Activated naive CD4-positive, alpha-beta T cell treated with Interleukin-2 at 50 U/mL for 16 hours (primary cell): Measurements from ENCODE around the gene CPB1.

Source experiments
- DNase-seq: peaks from one replicate; pipeline ENCODE4 v3.0.0-alpha.2; 2020

CPB1 gene

DNA sequence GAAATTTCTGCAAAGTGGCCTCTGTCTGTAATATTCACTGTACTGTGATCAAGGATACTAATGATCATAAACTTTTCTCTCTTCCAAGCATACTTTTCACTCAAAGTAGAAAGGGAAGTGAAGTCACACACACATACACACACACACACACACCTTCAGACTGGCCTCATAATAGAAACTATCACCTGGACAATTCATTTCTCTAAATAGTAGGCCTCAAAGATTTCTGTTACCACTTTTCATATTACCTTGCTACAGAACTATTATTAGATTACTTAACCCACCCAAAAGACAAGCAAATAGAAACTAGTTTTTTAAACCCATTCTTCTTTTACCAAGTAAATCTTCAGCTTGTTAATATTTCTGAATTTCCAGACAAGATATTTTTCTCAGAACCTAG, 12.2 kb downstream of the CPB1 start:
- no peak for DNase-seq

DNA sequence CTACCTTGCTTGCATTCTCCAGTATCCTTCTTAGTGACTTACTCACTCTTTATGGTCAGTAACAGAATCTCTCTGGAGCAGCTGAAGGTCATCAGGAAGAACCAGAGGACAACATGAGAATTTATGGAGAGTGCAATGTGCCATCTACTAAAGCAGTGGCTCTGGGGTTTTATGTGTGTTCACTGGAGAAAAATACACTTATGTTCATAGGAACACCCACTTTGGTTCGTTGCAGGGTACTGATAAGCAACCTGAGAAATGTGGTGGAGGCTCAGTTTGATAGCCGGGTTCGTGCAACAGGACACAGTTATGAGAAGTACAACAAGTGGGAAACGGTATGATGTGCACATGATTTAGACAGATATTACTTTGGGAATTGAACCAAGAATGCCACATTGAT, 12.8 kb downstream of the CPB1 start:
- DNase-seq: no peak

DNA sequence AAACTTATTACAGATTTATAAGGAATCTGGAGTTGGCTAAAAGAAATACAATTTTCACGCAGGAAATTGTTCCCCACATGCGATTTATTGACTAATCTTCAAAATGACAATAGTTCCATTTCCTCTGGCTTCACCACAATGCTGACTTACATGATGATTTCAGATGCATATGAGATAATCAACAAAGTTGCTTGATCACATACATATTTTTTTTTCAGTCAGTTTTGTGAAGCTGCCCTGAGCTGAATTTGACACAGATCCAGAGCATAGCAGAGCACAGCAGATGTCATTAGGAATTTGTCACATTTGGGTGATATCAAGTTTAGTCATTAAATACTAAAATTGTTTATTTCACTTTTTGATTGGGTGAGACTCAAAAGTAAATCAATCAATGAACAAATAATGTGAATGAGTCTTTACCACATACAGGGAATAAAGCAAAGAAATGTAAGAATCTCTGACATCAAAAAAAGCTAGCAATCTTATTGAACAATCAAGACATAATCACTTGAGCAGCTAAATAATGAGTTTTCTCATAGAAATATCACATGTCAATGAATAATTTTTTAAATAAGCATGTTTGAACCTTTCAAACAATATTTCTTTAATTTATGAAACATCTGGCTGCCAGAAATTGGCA, 18.3 kb downstream of the CPB1 start:
- DNase-seq: no peak

DNA sequence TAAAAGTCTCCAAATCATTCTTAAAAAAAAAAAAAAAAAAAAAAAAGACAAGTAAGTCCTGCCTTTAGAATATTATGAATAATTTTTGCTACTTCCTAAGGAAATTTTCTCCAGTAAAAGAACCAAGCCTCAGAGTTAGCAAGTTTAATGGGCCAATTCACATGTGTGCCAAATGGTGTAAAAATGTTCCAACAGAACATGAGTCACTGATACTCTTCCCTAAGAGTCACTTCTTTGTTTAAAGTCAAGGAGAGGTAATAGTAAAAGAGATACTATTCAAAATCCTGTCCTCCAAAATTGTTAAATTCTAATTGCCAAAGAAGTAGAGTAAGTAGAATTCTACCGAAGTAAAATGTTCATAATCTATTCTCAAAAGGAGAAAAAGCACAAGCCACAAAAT, 19.7 kb downstream of the CPB1 start:
- DNase-seq: no peak

DNA sequence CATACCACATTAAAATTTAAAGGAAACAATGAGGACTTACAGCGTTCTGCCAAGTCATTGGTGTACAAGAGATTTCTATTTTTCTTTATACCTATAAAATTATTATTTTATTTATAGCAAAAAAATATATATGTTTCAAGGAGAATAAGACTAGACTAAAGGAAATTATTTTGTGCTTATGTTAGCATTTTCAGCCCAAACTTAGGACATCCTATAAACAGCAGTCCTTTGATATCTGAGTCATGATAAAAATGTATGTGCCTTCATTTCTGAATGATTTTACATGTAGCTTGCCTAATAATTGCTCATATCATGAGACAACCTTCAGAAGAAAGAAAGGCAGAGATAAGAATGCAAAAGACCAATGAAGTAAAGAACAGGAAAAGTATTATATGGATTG, 20.8 kb downstream of the CPB1 start:
- no peak for DNase-seq

DNA sequence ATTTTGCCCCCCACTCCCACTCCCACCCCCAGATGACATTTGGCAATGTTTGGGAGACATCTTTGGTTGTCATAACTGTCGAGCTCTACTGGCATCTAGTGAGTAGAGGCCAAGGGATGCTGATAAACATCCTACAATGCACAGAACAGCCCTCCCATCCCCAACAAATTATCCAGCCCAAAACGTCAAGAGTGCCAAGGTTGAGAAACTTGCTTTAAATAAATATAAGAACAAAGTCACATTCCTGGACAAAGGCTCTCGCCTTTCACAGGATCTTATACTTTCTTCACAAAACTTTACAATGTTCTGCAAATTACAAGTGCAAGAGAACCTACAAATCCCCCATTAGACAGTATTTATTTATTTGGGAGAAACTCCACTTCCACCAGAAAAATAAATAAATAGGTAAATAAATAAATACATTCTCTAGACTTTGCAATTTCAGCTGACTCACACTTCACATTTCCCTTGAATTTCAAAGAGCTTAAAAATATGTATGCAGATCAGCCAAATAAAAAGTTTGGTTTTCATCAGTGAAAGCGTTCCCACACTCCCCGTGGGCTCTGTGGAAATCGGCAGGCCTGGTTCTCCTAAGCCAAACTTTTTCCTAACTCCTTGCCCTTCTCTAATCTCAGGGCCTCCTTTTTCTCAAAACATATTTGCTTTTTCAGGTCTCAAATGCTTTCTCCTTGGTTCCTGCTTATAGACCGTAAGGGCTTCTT, 24.8 kb downstream of the CPB1 start:
- DNase-seq: no peak

DNA sequence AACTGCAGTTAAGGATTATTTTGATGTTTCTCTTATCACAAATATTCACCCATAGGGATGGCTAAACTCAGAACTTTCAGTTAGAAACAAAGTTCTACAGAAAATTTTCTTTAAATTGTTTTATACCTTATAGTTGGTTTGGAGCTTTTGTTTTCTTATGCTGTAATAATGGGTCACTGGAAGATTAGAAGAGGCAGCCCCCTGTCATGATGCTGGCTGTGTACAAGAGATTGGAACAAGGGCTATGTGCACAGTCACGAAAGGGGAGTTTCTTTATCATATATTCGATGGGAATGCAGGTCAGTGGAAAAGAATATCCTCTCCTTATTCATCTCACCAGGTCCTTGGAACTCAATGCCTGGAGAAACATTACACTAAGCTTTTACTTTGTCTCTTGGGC, 25.5 kb downstream of the CPB1 start:
- DNase-seq: no peak

DNA sequence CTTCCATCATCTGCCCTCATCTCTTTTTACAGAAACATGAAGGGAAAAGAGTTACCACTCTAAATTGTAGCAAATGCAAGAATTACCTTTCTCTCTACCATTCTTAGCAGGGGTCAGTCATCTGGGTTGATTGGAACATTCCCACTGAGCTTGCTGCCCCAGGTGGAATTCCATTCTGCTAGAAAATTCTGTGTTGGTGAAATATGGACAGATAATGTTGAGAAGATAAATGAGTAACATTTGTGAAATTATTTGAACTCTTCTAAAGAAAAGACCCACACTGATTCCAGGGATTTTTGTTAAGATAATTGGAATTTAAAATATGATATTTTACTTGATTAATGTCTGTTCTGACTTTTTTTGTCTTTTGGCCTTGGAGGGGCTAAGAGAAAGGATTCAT, 26.4 kb downstream of the CPB1 start:
- no peak for DNase-seq

DNA sequence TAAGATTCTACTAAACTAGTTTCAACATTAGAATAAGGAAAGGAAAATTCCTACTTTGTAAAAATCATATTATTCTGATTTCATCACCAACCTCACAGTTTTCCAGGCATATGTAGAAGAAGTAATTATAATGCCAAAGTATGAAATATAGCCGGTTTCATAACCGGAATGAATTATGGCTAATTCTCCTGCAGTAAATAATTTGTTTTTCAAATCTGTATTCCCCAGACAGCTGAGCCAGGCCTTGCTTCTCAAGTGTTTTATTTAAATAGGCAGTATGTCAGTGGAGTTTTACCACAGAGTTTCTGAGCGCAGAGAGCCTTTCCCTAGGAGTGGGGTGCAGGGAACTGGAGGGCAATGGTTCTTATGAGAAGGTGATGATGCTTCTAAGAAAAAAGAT, 28.8 kb downstream of the CPB1 start:
- no peak for DNase-seq

DNA sequence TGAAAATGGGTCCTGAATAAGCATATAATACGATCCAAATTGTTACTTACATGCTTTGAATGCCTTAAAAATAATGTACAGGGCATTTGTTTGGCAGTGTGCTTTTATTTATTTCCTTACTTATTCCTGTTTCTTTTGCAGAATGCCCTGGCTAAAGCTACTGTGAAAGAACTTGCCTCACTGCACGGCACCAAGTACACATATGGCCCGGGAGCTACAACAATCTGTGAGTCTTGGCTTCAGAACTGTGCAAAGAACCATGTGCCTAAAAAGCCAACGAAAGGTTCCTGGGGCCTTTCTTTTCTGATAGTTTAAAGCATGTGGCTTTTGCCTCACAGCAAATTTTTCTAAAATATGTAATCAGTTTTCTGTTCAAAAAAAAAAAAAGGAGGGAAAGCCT, 29.7 kb downstream of the CPB1 start:
- no peak for DNase-seq

DNA sequence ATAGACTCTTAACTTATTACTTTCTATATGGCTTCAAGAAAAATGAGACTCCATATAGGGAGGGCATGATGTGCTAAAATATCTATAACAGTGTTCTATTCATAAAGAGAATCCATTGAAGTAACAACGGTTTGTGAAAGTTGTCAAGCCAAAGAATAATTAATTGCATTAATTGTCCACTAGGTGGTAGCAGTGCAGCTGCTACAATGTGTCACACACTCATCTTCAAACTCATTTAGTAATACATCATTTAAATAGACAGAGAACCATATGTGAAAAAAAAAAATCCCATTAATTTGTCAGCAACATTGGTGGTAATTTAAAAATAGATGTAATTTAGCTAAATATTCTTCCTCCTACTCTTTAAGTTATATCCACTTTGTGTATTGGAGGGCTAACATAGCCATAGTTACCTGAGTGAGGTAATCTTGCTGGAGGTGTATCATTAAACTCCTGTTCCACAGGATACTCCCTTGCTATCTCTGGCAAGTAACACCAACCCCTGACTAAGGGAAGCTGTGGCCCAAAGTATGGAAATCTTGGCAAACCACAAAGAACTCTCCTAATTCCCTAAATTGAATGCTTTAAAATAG, 33.8 kb downstream of the CPB1 start:
- DNase-seq: no peak

DNA sequence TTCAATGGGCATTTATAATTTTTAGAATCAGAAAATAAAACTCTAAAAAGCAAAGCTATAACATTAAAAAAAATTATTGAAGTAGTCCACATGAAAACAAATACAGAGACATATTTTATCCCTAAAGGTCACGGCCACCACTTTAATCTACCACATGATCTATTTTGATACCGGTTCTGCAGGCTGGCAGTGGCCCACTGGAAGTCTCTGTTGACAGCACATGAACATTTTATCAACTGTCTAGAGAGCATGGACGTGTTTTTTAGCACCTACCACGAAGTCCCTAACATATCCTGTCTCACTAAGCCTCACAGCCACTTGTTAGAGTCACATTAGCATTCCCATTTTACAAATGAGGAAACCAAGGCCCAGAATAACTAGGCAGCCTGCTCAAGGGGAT, 35.7 kb downstream of the CPB1 start:
- DNase-seq: no peak

DNA sequence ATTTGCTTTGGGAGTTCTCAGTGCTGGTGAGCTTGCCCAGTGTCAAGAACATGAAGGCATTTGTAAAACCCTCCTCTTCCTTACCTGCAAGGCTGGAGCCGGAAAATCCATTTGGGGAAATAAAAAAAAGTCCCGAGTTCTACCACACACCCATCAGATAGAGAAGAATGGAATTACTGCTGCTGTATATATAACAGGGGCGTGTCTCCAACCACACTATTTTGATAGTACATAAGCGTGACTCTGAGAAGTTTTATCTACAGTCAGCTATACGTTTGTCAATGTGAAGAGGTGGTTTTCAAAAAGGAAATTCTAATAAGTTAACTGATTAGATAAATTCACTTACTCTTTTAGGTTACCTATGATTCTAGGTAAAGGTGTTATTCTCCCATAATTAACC, 36.2 kb downstream of the CPB1 start:
- DNase-seq: no peak

DNA sequence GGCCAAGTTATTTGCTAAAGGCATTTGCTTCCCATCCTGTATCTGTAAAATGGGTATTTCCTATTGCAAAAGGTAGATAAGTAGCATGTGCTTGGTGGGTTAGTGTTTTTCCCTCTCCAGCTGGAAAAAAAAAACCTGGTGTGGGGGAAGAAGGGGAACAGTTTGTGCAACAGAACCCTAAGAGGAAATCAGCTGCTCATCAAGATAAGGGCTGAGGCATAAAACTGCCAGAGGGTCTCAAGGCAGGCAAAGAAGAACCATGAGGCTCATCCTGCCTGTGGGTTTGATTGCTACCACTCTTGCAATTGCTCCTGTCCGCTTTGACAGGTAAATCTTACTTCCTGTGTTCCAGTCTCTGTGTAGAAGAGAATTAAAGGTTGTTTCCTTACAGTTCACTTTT, 37.4 kb downstream of the CPB1 start, which contains the start of gene CPA3:
CPA3 (plus strand) TSS at position 248 of the 400 bp plus-strand sequence; CDS start at position 260, 12 bp downstream.
- DNase-seq: no peak

DNA sequence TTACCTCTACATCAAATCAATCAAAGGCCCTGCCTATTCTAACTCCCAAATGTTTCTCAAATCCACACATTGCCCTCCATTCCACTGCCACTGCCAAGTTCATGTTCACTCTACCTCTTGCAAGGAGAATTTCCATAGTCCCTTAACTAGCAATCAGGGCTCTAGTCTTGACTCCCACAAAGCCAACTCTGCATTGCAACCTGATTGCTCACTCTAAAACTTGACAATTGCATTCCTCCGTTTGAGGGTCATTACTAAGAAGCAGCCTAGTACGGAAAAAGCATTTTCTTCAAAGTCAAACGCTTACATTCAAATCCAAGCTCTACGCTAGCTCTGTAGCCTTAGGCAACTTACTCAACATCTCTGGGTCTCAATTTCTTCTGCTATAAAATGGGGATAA, 38.6 kb downstream of the CPB1 start:
- no peak for DNase-seq

DNA sequence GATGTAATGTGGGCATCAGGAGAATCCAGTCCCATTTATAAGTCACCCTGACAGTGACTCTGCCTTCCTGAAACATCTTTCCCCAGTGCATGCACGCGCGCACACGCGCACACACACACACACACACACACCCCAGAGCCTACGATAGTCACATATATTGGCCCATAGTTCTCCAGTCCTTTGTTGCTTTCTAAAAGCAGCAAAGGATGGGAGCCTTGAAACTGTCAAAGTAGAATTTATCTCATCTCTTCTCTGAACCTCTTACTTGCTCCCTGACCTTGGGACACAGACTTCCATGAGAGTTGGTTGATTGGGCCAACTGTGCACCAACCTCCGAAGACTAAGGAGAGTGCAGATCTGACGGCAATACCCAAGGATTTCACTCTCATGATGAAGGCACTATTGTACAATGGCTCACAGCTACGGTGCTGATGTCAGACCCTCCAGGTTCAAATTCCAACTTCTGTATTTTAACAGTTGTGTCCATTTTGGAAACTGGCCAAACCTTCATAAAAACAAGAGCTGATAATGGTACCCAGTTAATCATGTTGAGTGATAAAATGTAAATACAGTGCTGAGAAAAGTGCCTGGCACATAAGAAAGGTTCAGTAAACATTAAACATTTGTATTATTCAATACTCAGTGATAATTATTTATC, 45.8 kb downstream of the CPB1 start:
- DNase-seq: no peak

DNA sequence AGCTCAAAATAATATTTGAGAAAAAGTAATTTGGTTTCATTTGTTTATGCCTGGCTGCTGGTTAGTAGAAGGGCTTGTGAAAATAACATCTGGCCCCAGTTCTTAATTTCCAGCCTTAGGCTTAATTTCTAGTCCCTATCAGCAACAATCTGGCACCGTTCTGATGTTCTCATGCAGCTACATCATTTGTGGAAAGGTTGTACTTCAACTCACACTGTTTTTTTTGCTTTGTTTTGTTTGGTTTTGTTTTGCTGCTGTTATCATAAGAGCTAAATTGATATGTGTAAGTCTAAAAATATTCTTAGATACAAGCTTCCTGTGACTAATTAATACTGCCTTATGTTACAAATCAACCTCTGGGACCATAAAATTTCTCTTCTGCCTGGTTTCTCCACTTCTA, 46.4 kb downstream of the CPB1 start:
- DNase-seq: no peak

DNA sequence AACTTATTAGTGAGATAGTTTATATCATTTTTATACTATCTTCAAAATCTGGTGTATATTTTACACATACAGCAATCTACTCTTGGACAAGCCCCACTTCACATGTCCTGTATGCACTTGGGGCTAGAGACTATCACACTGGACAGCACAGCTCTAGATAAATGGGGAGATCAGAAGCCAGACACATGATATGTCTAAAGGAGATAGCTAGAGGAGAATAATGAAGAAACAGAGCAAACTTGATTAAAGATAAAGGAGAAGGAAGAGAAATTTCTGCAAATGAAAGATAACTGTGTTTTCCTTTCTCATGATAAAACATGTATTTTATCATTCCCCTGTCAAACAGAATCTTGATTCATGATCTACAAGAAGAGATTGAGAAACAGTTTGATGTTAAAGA, 50.5 kb downstream of the CPB1 start:
- DNase-seq: no peak

DNA sequence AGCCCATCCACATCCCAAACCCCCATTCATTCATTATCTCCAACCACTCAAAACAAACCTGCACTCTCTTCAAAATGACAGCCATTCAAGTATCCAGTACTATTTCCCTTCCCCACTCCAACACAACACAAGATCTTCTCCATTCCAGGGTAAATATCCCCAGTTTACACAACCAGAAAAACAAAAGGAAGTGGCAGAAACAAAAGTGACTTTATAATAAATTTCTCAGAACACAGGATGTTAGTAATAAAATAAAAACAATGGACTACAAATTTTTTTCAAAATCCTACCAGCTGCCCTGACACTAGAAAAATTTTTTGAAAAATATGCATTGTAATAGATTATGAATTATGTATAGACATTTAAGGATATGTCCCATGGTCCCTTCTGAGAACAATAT, 51.6 kb downstream of the CPB1 start:
- DNase-seq: no peak

DNA sequence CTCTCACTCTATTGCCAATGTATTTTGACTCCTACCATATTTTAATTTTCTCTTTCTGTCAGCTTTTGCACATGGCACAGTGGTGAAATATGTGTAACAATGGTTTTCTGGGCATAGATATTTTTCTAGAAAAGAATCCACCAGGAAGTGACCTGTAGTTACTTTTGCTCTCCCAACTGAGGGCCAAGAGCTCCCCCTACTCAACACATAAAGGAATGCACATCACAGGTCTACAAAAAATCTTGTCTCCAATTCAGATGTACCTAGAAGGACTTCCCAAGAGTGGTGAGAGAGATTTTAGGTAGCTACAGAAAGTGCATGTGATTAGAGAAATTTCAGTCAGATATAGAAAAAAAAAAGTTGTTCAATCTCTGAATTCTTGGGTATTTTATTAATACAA, 53.1 kb downstream of the CPB1 start:
- no peak for DNase-seq

DNA sequence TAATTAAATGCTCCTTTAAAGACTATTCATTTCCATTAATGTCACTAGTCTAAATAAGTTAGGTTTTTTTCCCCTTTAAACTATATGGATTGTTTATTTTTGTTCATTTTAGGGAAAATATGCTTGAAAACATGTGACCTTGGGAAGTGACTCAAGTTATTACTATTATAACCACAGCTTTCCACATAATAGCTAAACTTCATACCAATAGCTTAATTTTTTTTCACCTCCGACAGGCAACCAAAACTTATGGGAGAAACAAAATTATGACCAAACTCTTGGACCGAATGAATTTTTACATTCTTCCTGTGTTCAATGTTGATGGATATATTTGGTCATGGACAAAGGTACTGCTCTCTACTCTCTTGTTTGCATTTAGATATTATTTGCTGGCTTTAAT, 53.7 kb downstream of the CPB1 start:
- no peak for DNase-seq

DNA sequence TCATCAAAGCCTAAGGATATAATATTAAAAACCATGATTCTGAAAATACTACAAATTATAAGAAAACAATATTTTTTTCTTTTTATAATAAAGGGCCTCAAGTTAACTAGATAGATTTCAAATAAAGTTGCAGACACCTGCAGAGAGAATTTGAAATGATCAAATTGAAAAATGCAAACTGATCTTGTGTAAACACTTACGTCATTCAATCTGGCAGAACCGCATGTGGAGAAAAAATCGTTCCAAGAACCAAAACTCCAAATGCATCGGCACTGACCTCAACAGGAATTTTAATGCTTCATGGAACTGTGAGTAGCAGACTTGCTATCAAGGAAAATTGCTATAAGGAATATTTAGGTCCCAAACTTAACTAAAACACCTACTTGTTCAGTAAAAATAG, 54.7 kb downstream of the CPB1 start:
- no peak for DNase-seq

DNA sequence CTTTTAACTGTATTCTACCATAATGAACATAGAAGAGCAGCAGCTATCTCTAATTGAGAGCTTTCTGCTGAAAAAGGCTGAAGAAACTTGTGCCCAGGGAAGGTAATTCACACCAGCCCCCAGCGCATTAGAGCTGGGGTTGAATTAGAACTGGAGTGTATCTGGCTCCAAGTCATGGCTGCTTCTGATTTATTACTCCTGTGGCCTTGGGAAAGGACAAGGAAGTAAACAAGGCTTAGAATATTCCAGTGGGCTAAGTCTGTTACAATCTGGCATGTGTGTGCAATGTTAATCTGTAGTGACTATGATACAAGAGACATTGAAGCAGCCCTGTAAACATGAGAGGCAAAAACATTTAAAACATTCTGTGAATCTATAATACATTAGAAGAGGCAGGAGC, 55.6 kb downstream of the CPB1 start:
- DNase-seq: no peak

DNA sequence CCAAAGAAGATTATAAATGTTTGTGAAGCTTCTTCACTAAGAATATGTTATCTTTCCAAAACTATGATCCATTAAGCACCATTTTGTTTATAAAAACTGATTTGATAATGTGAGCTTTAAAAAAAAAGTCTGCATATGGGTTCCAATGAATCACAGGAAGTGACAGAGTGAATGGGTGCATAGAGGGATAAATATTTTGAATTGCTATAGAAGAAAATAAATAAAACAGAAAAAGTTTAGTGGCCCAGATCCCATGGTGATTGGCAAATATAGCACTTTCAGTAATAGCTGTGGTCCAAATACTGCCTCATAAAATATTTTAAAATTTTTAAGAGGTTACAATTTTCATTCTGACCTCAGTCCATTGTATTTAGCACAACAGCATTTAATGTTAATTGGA, 56.6 kb downstream of the CPB1 start:
- no peak for DNase-seq
